ENCODE data around the gene GDF9.

Gene GDF9

GRCh38 chr5:132866342-132867045 lies at the start of gene GDF9, which contains the start of gene UQCRQ:
GDF9 (minus strand) TSS chr5:132866469; CDS start chr5:132864533, 1,936 bp downstream.
UQCRQ (plus strand) TSS chr5:132866642; CDS start chr5:132866882, 240 bp downstream.
- peak; percentile 84 for DNase-seq

- DNase-seq: no peak
Measured at GRCh38 chr5:132915681-132916080, 49.4 kb upstream of the GDF9 start.

- no peak for DNase-seq
Measured at GRCh38 chr5:132909702-132910101, 43.4 kb upstream of the GDF9 start.

GRCh38 chr5:132907161-132907560 lies 40.9 kb upstream of the GDF9 start:
- no peak for DNase-seq

- no peak for DNase-seq
Measured at GRCh38 chr5:132905938-132906337, 39.7 kb upstream of the GDF9 start.

- DNase-seq: no peak
Measured at GRCh38 chr5:132901730-132902129, 35.5 kb upstream of the GDF9 start.

- no peak for DNase-seq
Measured at GRCh38 chr5:132901036-132901435, 34.8 kb upstream of the GDF9 start.

GRCh38 chr5:132898094-132898493 lies 31.8 kb upstream of the GDF9 start:
- no peak for DNase-seq

GRCh38 chr5:132896685-132897084 lies 30.4 kb upstream of the GDF9 start:
- no peak for DNase-seq

GRCh38 chr5:132895719-132896305 lies 29.5 kb upstream of the GDF9 start:
- DNase-seq: no peak

- DNase-seq: no peak
Measured at GRCh38 chr5:132890817-132891216, 24.5 kb upstream of the GDF9 start.

- DNase-seq: no peak
Measured at GRCh38 chr5:132889501-132889900, 23.2 kb upstream of the GDF9 start.

- DNase-seq: no peak
Measured at GRCh38 chr5:132887283-132887682, 21.0 kb upstream of the GDF9 start.

- DNase-seq: no peak
Measured at GRCh38 chr5:132886064-132886823, 20.0 kb upstream of the GDF9 start.

- DNase-seq: no peak
Measured at GRCh38 chr5:132884548-132884947, 18.3 kb upstream of the GDF9 start.

GRCh38 chr5:132883261-132883834 lies 17.1 kb upstream of the GDF9 start:
- DNase-seq: peak; percentile 9

- no peak for DNase-seq
Measured at GRCh38 chr5:132877938-132878337, 11.7 kb upstream of the GDF9 start.

GRCh38 chr5:132877466-132877865 lies 11.2 kb upstream of the GDF9 start:
- no peak for DNase-seq

- DNase-seq: no peak
Measured at GRCh38 chr5:132876020-132876759, 9.9 kb upstream of the GDF9 start.

- DNase-seq: no peak
Measured at GRCh38 chr5:132873930-132874271, 7.6 kb upstream of the GDF9 start.

GRCh38 chr5:132873119-132873929 lies 7.1 kb upstream of the GDF9 start, which contains the start of gene LEAP2:
LEAP2 (plus strand) TSS chr5:132873668; CDS start chr5:132873695, 27 bp downstream.
- DNase-seq: no peak

GRCh38 chr5:132872788-132873118 lies 6.5 kb upstream of the GDF9 start:
- DNase-seq: no peak

Data from GF-D8 (cell line).